Left renal cortex interstitium (tissue), 4 donors: ENCODE measurements around the gene TRIM28. TPM values are rescaled to one million over a fixed set of nuclear protein-coding genes. Genes with fewer than 3 reads are reported as not detected.

Experiments used
- DNase-seq, 4 donors: peaks; one replicate each; pipeline ENCODE4 v3.0.0-alpha.2; 2013; ENCODE audit warnings: low read depth in 4 of 4, low spot score in 2 of 4, missing footprints in 1 of 4
- polyA plus RNA-seq, 4 donors: library from polyadenylated mRNA; unstranded; fragments of 120-200 nt; gene quantifications; one replicate each; pipeline ENCODE4 v1.2.1, GENCODE V29; 2013; ENCODE audit not compliant: insufficient read length in 4 of 4

The TRIM28 gene
- polyA plus RNA-seq, 4 donors = 665 to 780 (median 704) TPM

DNA sequence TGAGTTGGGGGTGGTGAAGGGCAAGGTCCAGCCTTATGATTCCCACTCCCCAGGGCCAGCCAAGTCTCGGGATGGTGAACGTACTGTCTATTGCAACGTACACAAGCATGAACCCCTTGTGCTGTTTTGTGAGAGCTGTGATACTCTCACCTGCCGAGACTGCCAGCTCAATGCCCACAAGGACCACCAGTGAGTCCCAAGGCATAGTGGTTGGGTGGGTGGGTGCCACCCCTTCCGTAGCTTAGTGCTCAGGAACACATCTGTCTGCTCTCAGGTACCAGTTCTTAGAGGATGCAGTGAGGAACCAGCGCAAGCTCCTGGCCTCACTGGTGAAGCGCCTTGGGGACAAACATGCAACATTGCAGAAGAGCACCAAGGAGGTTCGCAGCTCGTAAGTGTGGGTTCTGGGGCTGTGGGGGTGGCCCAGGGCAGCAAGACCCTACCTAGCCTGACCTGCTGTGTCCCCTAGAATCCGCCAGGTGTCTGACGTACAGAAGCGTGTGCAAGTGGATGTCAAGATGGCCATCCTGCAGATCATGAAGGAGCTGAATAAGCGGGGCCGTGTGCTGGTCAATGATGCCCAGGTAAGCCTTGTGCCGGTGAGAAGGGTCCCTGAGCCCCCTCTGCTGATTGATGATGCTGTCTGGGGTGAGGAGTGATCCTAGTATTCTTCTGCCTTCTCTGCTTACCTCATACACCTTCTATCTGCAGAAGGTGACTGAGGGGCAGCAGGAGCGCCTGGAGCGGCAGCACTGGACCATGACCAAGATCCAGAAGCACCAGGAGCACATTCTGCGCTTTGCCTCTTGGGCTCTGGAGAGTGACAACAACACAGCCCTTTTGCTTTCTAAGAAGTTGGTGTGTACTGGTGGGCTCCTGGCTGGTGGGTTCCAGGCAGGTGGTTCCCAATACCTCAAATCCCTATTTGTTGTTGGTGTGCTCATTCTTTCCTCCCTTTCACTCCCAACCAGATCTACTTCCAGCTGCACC lies 3.8 kb downstream of the TRIM28 start:
- no peak for DNase-seq

DNA sequence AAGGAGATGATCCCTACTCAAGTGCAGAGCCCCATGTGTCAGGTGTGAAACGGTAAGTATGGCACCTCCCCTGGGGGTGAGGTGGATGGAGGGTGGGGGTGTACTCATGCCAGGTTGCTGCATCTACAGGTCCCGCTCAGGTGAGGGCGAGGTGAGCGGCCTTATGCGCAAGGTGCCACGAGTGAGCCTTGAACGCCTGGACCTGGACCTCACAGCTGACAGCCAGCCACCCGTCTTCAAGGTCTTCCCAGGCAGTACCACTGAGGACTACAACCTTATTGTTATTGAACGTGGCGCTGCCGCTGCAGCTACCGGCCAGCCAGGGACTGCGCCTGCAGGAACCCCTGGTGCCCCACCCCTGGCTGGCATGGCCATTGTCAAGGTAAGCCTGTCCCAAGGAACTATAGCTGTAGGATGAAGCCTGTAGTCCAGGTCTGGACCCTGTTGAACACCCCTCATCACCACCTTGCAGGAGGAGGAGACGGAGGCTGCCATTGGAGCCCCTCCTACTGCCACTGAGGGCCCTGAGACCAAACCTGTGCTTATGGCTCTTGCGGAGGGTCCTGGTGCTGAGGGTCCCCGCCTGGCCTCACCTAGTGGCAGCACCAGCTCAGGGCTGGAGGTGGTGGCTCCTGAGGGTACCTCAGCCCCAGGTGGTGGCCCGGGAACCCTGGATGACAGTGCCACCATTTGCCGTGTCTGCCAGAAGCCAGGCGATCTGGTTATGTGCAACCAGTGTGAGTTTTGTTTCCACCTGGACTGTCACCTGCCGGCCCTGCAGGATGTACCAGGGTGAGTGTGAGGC lies 5.2 kb downstream of the TRIM28 start:
- no peak for DNase-seq

DNA sequence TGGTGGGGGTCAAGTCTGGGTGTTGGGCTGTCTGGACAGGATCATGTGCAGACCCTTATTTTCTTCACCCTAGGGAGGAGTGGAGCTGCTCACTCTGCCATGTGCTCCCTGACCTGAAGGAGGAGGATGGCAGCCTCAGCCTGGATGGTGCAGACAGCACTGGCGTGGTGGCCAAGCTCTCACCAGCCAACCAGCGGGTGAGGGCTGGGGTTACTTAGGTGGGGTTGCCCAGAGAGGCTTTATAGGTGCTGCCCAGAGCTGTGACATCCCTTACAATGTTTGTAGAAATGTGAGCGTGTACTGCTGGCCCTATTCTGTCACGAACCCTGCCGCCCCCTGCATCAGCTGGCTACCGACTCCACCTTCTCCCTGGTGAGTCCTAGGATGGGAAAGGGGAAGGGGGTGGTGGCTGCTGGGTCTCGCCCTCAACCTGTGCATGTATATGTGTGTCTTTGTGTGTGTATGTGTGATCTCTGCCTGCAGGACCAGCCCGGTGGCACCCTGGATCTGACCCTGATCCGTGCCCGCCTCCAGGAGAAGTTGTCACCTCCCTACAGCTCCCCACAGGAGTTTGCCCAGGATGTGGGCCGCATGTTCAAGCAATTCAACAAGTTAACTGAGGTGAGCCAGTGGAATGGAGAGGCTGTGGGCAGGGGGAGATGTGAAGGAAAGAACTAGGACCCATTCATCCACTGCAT lies 5.9 kb downstream of the TRIM28 start:
- no peak for DNase-seq

DNA sequence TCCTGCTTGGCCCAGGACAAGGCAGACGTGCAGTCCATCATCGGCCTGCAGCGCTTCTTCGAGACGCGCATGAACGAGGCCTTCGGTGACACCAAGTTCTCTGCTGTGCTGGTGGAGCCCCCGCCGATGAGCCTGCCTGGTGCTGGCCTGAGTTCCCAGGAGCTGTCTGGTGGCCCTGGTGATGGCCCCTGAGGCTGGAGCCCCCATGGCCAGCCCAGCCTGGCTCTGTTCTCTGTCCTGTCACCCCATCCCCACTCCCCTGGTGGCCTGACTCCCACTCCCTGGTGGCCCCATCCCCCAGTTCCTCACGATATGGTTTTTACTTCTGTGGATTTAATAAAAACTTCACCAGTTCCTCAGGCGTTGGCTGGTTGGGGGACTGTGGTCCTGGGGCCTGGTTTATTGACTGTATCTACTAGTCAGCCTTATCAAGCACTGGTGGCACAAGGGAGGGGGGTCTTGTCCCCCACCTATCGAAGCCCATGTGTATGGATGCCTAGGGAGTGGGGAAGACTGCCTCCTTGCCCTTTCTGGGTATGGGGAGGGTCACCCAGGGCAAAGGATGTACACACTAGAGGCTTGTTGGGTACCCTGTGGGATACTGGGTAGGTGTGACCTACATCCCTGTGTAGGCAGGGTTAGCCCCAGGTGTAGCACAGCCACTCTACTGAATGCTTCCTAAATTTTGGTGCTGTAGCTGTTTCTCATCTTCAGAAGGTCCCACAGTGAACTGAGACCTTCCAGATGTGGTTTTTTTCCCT lies 6.7 kb downstream of the TRIM28 start:
- no peak for DNase-seq

DNA sequence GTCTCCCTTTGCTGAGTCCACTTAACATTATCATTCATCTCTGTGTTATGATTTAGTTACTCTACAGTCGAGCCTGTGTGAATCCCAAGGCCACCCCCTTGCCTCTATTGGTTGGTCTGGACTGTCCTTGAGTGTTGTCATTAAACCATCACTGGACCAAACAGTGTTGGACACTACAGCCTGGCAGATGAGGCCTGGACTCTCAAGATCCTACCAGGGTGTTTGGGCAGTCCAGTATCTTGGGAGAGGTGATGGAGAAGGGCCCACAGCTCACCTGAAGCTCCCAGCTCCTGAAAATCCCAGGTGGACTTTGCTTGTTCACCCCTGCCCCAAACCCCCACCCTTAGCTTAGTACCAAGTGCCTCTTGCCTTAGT lies 7.2 kb downstream of the TRIM28 start:
- no peak for DNase-seq

DNA sequence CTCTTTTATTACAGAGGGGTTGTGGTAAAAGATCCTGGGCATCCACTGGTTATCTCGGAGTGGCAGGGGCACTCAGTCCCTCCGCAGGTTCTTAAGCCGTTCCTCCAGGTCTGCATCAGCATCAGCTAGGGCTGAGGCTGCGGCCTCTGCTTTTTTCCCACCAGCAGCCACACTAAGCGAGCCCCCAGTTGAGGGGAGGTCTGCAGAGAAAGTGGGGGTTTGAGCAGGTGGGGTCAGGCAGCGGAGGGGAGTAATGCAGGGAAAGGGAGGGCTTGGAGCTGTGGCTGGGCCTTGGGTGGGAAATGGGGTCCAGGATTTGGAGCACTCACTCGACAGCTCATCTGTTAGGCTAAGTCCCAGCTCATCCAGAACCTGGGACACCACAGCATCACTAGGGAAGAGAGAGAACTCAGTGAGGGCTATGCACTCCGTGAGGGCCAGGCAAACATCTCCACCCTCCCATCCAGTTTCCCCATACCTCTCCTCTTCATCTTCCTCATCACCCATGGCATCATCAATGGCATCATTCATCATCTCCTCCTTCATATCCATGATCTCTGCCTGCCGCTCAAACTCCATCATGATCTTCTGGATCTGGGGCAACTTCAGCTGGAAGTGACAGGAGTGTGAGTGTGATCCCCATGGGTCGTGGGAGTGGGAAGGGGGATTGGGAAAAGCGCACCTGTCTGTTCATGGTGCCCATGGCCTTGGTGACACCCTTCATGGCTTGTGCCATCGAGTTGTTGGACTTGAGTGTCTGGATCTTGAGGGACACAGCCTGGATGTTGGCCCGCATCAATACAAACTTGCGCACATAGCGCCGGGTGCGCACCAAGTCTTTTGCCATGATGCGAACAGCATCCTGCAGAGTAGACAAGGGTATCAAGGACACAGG lies 8.0 kb downstream of the TRIM28 start:
- no peak for DNase-seq

DNA sequence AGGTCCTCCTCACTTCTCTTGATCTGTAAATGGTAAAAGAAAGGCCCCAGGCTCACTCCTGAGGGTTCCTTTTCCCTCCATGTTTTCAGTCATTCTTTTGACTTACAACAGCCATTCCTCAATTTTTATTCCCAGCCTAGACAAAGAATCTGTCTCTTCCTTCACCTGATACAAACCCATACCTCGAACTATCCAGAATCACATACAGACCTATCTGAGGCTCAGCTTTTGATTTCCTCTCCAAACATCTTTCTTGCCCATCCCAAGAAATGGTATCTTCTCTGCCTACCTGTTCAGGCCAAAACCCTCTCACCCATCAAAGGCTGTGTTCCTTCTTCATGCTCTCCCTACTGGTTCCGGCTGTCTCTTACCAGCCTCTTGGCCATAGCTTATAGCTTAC lies 8.8 kb downstream of the TRIM28 start:
- DNase-seq = no peak

DNA sequence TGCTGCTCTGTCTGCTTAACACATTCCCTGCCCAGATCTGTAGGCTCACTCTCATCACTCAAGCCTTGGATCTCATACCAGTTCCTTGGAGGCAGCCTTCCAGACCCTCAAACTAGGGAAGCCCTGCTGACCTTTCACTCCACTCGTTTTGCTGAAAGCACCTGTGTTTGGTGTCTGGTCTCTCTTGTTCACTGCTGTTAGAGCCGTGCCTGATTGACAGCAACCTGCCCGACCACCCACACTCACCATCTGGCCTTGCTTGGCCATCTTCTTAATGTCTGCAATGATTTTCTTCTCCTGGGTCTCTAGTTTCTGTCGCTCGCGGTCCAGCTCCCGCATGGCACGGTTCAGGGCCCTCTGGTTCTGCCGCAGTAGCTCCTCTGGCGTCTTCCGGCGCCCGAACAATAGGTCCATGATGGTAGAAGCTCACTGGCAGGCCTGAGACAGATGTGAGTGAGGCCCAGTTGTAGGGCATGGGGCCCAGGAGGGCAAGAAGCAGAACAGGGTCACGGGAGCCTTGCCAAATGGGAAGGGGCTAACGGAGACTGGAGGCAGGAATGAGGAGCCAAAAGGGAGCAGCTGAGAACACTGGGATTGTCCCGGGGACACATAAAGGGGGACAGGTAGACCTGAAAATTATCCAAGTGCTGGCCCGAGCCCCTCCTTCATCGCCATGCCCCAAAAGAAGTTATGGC lies 10.1 kb downstream of the TRIM28 start:
- DNase-seq = no peak

DNA sequence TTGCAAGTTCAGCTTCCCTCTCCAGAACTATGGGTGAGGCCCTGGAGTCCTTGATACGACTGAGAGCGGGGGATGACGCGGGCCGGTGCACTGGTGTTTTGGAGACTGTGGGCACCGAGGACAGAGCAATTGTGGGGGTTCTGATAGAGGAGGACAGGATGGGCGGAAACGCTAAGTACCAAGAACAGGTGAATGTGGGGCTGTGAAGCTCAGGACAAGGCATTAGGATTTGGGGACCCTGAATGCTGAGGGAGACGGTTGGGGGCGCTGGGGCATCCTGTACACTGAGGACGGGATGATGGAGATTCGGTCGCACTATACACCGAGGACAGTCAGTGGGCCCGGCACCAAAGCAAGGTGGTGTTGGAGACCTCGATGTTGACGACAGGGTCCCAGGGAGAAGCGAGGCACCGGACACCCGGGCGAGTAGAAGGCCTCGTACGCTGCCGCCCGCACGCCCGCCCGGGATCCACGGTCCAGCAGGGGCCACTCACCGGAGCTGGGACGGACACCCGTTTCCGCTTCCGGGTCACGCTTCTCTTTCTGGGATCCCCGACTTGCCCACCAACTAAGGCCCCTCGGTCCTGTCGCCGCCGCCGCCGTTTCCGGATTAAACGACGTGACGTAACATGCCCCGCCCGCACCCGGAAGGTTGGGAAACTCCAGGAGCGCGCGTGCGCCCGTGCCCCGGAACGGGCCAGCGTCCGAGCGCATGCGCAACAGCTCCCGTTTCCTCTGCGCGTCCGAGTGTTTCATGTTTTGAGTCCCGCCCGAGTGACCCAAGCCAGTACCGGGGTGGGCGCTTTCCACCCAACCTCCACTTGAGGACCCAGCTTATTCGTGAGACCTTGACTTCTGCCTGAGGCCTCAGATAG lies 10.9 kb downstream of the TRIM28 start, which contains the start of gene CHMP2A:
Gene CHMP2A, minus strand, starts transcription at position 612 of the 875 bp plus-strand sequence. CDS start 893 bp downstream, outside the sequence.
- peak; percentile 85 to 95 (median 90) for DNase-seq

DNA sequence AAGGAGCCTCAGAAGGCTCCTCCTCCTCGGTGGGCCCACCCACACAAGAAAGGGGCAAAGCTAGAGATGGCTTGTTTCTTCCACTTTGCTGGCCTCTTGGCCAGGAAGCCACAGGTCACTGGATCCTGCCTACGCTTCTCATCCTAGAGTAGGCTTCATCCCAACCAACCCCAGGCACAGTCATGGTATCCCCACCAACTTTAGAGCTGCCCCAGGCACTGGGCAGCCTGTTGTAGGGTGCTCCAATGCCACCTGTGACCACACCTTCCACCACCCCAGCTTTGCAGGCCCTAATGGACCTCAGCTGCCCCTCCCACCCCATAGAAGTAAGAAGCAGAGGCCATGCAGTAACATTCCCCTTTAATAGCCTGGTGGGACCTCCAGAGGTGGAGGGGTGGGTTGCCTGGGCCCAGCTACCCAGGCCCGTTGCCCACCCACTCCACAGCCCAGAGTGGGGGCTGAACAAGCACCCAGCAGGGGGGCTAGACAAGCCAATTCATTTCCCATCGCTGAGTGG lies 11.6 kb downstream of the TRIM28 start:
- no peak for DNase-seq

DNA sequence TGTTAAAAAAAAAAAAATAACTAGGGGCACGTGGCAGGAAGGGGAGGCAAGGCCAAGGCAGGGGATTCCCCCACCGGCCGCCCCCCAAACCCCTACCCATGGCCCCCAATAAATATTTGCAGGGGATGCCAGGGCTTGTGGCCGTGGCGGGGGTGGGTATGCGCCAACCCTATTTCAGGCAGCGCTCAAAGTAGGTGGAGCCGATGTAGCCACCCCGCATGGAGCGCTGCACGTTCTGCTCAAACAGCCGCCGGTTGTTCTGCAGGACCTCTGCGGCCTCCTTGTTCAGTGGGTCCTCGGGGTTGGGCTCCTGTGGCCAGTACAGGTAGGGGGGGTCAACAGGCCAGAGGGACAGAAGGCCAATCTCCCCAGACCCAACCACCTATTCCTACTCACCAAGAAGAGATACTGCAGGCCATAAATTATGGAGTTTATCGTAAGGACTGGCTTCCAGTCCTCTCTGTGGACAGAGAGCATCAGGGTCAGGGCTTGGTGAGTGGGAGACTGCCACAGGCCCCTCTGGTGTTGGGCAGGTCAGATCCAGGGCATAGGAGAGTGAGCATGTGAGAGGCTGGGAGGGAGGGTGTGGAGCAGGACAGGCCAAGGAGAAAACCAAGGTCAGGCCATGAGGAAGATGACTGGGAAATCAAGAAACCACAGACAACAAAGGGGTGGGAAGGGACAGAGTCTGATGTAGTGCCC lies 12.2 kb downstream of the TRIM28 start:
- no peak for DNase-seq

DNA sequence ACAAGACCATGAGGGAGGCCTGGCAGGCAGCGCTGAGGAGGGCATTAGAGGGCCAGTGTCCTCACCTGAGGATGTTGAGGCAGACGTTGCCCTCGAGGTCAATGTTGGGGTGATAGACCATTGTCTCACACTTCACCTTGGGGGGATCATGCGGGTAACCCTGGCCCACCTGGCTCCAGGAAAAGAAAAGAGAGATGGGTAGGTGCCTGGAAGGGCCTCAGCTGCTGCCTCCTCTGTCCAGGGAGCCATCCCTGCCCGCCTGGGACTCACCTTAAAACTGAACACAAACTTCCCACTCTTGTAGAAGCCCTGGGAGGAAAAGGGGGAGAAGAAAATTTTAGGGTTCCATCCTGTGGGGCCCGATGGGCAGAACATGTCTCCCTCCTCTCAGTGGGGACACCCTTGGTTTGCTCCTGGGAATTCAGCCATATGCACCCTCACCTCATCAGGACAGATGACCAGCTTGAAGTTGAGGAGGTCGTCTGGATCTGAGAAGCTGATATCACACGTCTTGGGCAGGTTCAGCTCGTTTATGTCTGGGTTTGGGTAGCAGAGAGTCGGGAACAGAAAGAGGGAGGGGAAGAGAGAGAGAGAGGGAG lies 12.9 kb downstream of the TRIM28 start:
- DNase-seq = no peak

DNA sequence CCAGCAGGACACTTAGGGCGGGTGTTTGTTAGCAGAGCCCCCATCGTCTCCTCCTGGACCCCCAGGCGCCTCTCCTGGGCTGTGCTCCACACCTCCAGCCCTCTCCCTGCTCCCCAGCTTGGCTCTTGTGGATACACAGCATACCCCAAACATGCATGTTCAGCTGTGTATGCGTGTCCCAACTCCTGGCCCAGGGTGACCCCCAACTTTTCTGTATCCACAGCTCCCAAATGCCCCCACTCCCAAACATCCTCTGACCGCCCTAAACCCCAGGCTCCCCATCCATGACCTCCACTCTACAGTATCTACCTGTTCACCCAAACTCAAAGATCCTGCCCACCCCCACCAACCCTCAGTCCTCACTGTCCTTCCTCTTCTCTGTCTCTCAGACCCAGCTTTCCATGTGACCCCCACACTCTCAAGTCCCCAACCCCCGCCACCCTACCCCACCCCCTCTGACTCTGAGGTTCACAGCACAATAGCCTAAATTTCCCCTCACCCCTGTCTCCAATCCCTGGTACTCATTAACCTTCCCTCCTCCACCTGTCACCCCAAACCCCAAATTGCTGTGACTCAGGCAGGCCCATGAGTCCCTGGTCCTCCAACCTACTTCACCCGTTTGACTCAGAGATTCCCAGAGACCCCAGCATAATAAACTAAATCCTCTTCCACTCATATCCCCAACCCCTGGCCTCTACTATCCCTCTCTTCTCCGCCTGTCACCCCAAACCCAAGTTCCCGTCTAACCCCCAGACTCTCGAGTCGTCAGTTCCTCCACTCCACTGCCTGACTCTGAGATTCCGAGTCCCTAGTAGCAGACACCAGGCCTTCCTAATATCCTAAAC lies 13.6 kb downstream of the TRIM28 start:
- no peak for DNase-seq

DNA sequence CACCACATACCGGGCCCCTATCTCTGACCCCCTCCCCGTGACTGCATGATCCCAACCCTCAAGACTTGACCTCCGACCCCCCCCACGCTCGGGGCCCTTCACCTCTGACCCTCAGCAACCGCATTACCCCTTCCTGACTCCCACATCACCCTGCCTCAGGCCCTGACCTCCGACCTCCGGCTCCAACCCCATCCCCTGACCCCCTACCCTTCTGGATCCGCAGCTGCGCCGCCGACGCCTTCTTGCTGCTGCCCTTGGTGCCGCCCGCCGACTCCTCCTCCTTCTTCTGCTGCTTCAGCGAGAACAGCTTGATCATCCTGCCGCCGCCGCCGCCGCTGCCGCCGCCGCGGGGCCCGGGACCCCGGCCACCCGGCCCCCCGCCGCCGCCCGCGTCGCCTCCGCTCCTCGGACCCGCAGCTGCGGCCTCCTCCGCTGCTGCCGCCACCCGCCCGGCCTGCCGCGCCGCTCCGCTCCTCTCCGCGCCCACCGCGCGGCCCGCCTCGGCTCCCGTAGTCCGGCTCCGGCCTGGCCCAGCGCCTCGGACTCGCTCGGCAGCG lies 14.3 kb downstream of the TRIM28 start, which contains the start of gene UBE2M:
Gene UBE2M, minus strand, starts transcription at position 546 of the 557 bp plus-strand sequence. Its CDS starts 230 bp downstream, at position 316.
- DNase-seq = no peak
